AG04450 (cell line): ENCODE results near the gene TRAPPC3. TPM values are rescaled to one million over a fixed set of nuclear protein-coding genes. Genes with fewer than 3 reads are reported as not detected.

Source experiments
- CTCF ChIA-PET: fragments of 300-600, 350-600 bp; formaldehyde crosslinking; extraction: SDS; loops from one replicate; lab custom pipeline; 2022; ENCODE audit warnings: antibody characterized with exemption, inconsistent platforms; lab: Charles Lee
- POLR2A ChIA-PET: fragments of 350-600 bp; formaldehyde crosslinking; extraction: SDS; loops from one replicate; lab custom pipeline; 2021; ENCODE audit warnings: antibody characterized with exemption, inconsistent platforms; lab: Yijun Ruan, JAX
- DNase-seq: peaks from one replicate; pipeline ENCODE4 v3.0.0-alpha.2; 2011; ENCODE audit warnings: low read depth, low spot score
- H3K27ac ChIP-seq: one replicate; pipeline ENCODE4 v1.5.1; 2012; ENCODE audit warnings: low read depth, low read length, control low read depth
- H3K27me3 ChIP-seq: one replicate; pipeline ENCODE4 v1.6.0; 2012; ENCODE audit warnings: low read length; ENCODE audit not compliant: control insufficient read depth, insufficient read depth
- H3K4me3 ChIP-seq: 2 replicates; pipeline ENCODE4 v1.5.1; 2011; ENCODE audit warnings: mild to moderate bottlenecking, low read depth, low read length, control low read depth
- H3K9me3 ChIP-seq: 2 replicates; pipeline ENCODE4 v1.5.1; 2012; ENCODE audit warnings: low read length; ENCODE audit not compliant: control insufficient read depth, insufficient read depth
- CTCF ChIP-seq: IDR thresholded peaks from 2 replicates; pipeline ENCODE4 v1.5.1; 2011; ENCODE audit warnings: low read depth, low read length, control low read depth, inconsistent platforms
- polyA plus RNA-seq: library from polyadenylated mRNA; depleted of rRNA; stranded (reverse); fragments of >200 nt; gene quantifications from 2 replicates; pipeline ENCODE4 v1.2.3, GENCODE V29; 2011

The TRAPPC3 gene
- polyA plus RNA-seq, 1 experiment = 92.3 TPM

GRCh38 chr1:36150296-36151133, 1.2 kb upstream of the TRAPPC3 start:
- POLR2A ChIA-PET = interaction anchor here (0.6 to 3.4 kb wide), 13 partner anchors 10 to 300 kb away, joined by 3 to 32 read pairs (median 5); partner anchors contain the start of genes OSCP1 and THRAP3
- peak overlapping the region; percentile 43 for H3K4me3 ChIP-seq
- peak overlapping the region; percentile 99 for H3K27ac ChIP-seq

GRCh38 chr1:36149973-36150295, 648 bp upstream of the TRAPPC3 start:
- Histone ChIP-seq H3K9me3 (no peaks in the 10 kb centered on the region; the same call in 1 of the 2 replicates), H3K27me3 (no peaks in the 10 kb centered on the region), H3K27ac (peak overlapping the region; percentile 99), H3K4me3 (peak overlapping the region; percentile 22; the same call in 1 of the 2 replicates)
- CTCF ChIA-PET = interaction anchor here (0.6 to 4.5 kb wide), 33 partner anchors 11 to 280 kb away, joined by 3 to 75 read pairs (median 5); partner anchors contain the start of genes AGO1 and THRAP3
- POLR2A ChIA-PET = interaction anchor here (0.6 to 3.4 kb wide), 19 partner anchors 11 to 301 kb away, joined by 3 to 32 read pairs (median 4); partner anchors contain the start of genes OSCP1 and THRAP3
- no peak for TF ChIP-seq CTCF
- no peak for DNase-seq

More at GRCh38 chr1:36150296-36151133, 1.2 kb upstream of the TRAPPC3 start:
- no peaks in the 10 kb centered on the region for H3K27me3 ChIP-seq
- DNase-seq = peak; percentile 87
- CTCF ChIA-PET = interaction anchor here (0.5 to 4.5 kb wide), 35 partner anchors 10 to 279 kb away, joined by 3 to 75 read pairs (median 5); partner anchors contain the start of genes AGO1 and THRAP3
- H3K9me3 ChIP-seq = no peaks in the 10 kb centered on the region; the same call in 1 of the 2 replicates
- TF ChIP-seq CTCF = no peak

- peak overlapping the region; percentile 75 for H3K4me3 ChIP-seq
- no peak for TF ChIP-seq CTCF
- POLR2A ChIA-PET = interaction anchor here (0.6 to 3.4 kb wide), 17 partner anchors 12 to 238 kb away, joined by 3 to 32 read pairs (median 4); partner anchors contain the start of gene THRAP3
- CTCF ChIA-PET = interaction anchor here (0.8 to 4.5 kb wide), 22 partner anchors 12 to 271 kb away, joined by 3 to 75 read pairs (median 7); partner anchors contain the start of gene THRAP3
- H3K9me3 ChIP-seq = no peaks in the 10 kb centered on the region; the same call in 1 of the 2 replicates
- DNase-seq = no peak
- H3K27me3 ChIP-seq = no peaks in the 10 kb centered on the region
- H3K27ac ChIP-seq = peak overlapping the region; percentile 79
Measured at GRCh38 chr1:36148821-36149236, 457 bp downstream of the TRAPPC3 start.

- H3K4me3 ChIP-seq = no peak overlapping the region
- ChIA-PET POLR2A (no interaction called here), CTCF (interaction anchor here (0.8 to 2.8 kb wide), 4 partner anchors 10 to 225 kb away, joined by 3 to 17 read pairs (median 4); no protein-coding TSS in a partner anchor)
- DNase-seq = no peak
- no peaks in the 10 kb centered on the region; the same call in 1 of the 2 replicates for H3K9me3 ChIP-seq
- H3K27me3 ChIP-seq = no peaks in the 10 kb centered on the region
- TF ChIP-seq CTCF = no peak
- no peak overlapping the region for H3K27ac ChIP-seq
Measured at GRCh38 chr1:36144413-36144812, 4.9 kb downstream of the TRAPPC3 start.
